NCI-H2196 (cell line): ENCODE data around the gene ZNF346.
A peak's percentile ranks its signal among the peaks of the same experiment; 100 is the strongest.
"Not testable (repeated sequence)": the region's sequence is repeated elsewhere in the genome, so short reads cannot be mapped to it uniquely, and the experiment has no call there.

Source experiments
- DNase-seq: peaks from one replicate; lab custom pipeline; 2025; ENCODE audit not compliant: unreplicated experiment; lab: John Stamatoyannopoulos, UW

ZNF346 gene, protein sequence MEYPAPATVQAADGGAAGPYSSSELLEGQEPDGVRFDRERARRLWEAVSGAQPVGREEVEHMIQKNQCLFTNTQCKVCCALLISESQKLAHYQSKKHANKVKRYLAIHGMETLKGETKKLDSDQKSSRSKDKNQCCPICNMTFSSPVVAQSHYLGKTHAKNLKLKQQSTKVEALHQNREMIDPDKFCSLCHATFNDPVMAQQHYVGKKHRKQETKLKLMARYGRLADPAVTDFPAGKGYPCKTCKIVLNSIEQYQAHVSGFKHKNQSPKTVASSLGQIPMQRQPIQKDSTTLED

DNA sequence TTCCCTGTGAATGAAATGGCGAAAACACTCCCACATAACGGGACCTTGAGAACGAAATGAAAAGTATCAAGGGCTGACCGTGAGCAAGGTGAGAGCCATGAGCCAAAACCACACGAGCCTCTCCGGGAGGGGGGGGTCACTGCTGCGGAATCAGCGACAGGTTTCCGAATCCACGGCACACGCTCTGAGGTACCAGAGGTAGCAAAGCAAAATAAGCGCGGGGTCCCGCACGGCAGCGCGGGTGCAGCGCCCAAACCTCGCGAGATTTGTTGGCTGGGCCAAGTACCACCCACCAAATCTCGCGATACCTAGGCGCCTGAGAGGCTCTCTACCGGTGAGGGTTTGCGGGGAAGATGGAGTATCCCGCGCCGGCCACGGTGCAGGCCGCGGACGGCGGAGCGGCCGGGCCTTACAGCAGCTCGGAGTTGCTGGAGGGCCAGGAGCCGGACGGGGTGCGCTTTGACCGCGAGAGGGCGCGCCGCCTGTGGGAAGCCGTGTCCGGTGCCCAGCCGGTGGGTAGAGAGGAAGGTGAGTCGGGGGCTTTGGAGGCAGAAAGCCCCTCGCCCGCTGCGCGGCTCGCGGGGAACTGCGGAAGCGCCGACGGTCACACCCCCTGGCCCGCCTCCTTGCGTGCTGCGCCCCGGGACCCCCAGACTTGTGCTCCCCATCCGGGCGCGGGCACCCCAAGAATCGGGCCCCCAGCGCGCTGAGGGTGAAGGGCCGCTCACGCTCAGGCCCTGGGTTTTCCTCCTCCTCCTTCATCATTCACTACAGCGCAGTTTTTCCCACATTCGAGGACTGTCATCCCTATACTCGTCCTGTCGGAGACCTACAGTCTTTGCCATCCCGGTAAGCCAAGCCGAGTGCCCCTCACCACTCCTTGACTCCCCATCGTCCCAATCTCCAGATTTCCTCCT lies at the start of gene ZNF346:
Gene ZNF346, plus strand, starts transcription at position 311 of the 917 bp plus-strand sequence. Its CDS starts 43 bp downstream, at position 354.
- peak; percentile 93 for DNase-seq

DNA sequence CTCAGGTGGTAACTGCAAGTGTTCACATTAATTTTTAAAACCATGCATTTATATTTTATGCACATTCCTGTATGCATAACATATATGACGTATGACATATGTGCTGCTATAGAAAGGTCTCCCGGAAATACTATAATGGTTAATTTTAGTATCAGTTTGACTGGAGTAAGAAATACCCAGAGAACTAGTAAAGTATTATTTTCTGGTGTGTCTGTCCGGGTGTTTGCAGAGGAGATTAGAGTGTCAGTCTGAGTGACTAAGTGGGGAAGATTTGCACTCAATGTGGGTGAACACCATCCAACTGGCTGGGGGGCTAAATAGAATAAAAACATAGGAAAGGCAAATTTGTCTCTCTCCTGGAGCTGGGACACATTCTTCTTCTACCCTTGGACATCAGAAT lies 42.8 kb upstream of the ZNF346 start:
- DNase-seq: no peak

- DNase-seq: no peak
Observed at GRCh38 chr5:176980818-176981217, 41.7 kb upstream of the ZNF346 start.

GRCh38 chr5:176983112-176983511 lies 39.4 kb upstream of the ZNF346 start:
- DNase-seq: not testable (repeated sequence)

- DNase-seq: not testable (repeated sequence)
Observed at GRCh38 chr5:176983593-176983992, 38.9 kb upstream of the ZNF346 start.

- DNase-seq: not testable (repeated sequence)
Observed at GRCh38 chr5:176984176-176984575, 38.3 kb upstream of the ZNF346 start.

DNA sequence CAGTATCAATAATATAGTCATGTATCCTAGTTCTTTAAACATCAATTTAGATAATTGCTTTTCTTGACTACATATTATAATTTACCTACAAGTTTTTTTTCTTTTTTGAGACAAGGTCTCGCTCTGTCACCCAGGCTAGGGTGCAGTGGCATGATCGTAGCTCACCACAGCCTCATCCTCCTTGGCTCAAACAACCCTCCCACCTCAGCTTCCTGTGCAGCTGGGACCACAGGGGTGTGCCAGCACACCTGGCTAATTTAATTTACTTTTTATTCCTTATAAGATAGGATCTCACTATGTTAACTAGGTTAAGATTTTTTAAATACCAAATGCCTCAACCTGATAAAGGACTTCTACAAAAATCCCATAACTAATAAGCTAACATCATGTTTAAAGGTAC lies 37.0 kb upstream of the ZNF346 start:
- DNase-seq: no peak

GRCh38 chr5:176986280-176986679 lies 36.2 kb upstream of the ZNF346 start:
- no peak for DNase-seq

- DNase-seq: no peak
Observed at GRCh38 chr5:176987583-176987982, 34.9 kb upstream of the ZNF346 start.

DNA sequence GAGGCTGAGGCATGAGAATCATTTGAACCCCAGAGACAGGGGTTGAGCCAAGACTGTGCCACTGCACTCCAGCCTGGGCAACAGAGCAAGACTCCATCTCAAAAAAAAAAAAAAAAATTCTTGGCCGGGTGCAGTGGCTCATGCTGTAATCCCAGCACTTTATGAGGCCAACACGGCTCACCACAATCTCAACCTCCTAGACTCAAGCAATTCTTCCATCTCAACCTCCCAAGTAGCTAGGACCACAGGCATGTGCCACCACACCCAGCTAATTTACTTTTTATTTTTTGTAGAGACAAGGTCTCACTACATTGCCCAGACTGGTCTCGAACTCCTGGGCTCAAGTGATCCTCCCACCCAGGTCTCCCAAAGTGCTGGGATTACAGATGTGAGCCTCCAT lies 29.4 kb upstream of the ZNF346 start:
- DNase-seq: not testable (repeated sequence)

GRCh38 chr5:176994460-176995121 lies 27.9 kb upstream of the ZNF346 start:
- DNase-seq: no peak

DNA sequence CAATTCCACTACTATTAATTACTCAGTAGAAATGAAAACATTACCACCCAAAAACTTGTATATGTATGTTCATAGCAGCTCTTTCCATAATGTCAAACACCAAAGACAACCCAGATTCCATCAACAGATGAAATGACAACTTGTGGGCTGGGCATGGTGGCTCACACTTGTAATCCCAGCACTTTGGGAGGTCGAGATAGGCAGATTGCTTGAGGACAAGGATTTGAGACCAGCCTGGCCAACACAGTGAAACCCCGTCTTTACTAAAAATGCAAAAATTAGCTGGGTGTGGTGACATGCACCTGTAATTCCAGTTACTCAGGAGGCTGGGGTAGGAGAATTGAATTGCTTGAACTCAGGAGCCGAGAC lies 27.4 kb upstream of the ZNF346 start:
- DNase-seq: no peak

DNA sequence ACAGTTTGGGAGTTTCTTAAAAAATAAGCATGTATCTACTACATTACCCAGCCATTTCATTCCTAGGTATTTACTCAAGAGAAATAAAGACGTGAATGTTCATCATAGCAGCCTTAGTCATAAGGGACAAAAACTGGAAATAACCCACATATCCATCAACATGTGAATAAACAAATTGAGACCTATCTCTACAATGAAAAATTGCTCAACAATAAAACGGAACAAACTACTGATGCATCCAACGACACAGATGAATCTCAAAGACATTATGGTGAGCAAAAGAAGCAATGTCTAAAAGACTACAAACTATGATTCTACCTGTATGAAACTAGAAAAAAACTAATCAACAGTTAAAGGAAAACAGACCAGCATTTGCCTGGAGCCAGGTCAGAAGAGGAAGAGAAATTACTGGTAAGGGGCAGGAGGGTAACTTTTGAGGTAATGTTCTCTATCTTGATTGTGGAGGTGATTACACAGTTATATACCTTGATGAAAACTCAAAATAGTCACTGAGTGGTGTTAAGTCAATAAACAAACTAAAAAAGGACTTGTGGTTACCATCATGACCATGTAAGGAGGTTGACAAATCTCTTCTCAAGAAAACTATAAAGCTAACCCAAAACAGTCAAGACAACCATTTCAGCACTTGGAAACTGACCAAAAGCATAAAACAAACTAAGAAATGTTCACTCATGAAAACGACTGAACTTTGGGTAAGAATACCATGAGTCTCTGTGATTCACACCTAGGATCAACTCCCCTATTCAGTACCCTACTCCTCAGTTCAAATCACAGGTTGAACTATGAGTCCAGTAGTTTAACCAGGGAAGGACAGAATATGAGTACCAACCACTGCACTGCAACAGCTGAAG lies 26.4 kb upstream of the ZNF346 start:
- no peak for DNase-seq

- DNase-seq: no peak
Observed at GRCh38 chr5:176996780-176997179, 25.7 kb upstream of the ZNF346 start.

DNA sequence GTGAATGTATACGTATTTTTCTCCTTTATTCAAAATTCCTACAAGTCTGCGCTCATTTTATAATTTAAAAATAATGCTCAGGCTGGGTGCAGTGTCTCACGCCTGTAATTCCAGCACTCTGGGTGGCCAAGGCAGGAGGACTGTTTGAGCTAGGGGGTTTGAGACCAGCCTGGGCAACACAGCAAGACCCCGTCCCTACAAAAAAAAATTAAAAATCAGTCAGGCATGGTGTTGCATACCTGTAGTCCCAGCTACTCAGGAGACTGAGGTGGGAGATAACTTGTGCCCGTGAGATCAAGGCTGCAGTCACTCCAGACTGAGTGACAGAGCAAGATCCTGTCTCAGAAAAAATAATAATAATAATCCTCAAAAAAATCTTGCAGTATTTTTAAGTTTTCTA lies 23.7 kb upstream of the ZNF346 start:
- no peak for DNase-seq

GRCh38 chr5:176999526-176999925 lies 23.0 kb upstream of the ZNF346 start:
- not testable (repeated sequence) for DNase-seq

DNA sequence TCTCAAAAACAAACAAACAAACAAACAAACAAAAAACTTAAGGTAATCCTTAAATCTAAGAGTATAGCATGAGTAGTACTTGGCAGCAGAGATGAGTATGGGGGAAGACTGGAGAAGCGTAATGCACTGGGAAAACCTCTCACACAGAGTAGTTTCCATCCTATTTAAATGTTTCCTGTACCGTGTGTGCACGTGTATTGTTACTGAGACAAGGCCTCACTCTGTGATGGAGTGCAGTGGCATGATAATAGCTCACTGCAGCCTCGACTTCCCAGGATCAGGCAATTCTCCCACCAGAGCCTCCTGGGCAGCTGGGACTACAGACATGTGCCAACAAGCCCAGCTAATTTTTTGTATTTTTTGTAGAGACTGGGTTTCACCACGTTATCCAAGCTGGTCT lies 18.8 kb upstream of the ZNF346 start:
- DNase-seq: no peak

GRCh38 chr5:177004961-177005360 lies 17.5 kb upstream of the ZNF346 start:
- no peak for DNase-seq

GRCh38 chr5:177005619-177006264 lies 16.8 kb upstream of the ZNF346 start:
- peak; percentile 78 for DNase-seq
